ENCODE measurements around the gene CDK2.

The CDK2 gene

GRCh38 chr12:55970775-55971174, 4.1 kb downstream of the CDK2 start:
- H3K4me1 ChIP-seq = peaks cover 29% of the 10 kb centered on the region
- H3K27ac ChIP-seq = no peak overlapping the region
- no peak overlapping the region for H3K9ac ChIP-seq
- H3K4me3 ChIP-seq (ENCODE audit: low read depth, low read length) = no peak overlapping the region
- no peak overlapping the region for H3K4me2 ChIP-seq (ENCODE audit: low read length)
- no peaks in the 10 kb centered on the region for H3K36me3 ChIP-seq (ENCODE audit: control insufficient read depth, insufficient read depth, low read length)
- H3K9me3 ChIP-seq (ENCODE audit: control insufficient read depth, low read length) = no peaks in the 10 kb centered on the region
- H2AFZ ChIP-seq = no peak overlapping the region
- peaks cover 19% of the 10 kb centered on the region for H3K79me2 ChIP-seq
- no peaks in the 10 kb centered on the region for H3K27me3 ChIP-seq (ENCODE audit: control insufficient read depth, insufficient read depth, low read length)
- TF ChIP-seq CTCF (IDR thresholded peaks at IDR 0.05) = no peak

- H3K27me3 ChIP-seq (ENCODE audit: control insufficient read depth, insufficient read depth, low read length) = no peaks in the 10 kb centered on the region
- no peak overlapping the region for H3K9ac ChIP-seq
- H2AFZ ChIP-seq = peak overlapping the region; percentile 26
- no peak for TF ChIP-seq CTCF (IDR thresholded peaks at IDR 0.05)
- no peak overlapping the region for H3K4me3 ChIP-seq (ENCODE audit: low read depth, low read length)
- H3K4me1 ChIP-seq = peaks cover 27% of the 10 kb centered on the region
- peak overlapping the region; percentile 93 for H3K27ac ChIP-seq
- no peaks in the 10 kb centered on the region for H3K36me3 ChIP-seq (ENCODE audit: control insufficient read depth, insufficient read depth, low read length)
- H3K4me2 ChIP-seq (ENCODE audit: low read length) = no peak overlapping the region
- H3K79me2 ChIP-seq = peaks cover 31% of the 10 kb centered on the region
- no peaks in the 10 kb centered on the region for H3K9me3 ChIP-seq (ENCODE audit: control insufficient read depth, low read length)
Measured at GRCh38 chr12:55972042-55972441, 5.4 kb downstream of the CDK2 start.

GRCh38 chr12:55972456-55972855, 5.8 kb downstream of the CDK2 start:
- no peak overlapping the region for H3K9ac ChIP-seq
- H3K9me3 ChIP-seq (ENCODE audit: control insufficient read depth, low read length) = no peaks in the 10 kb centered on the region
- peak overlapping the region; percentile 58 for H3K4me3 ChIP-seq (ENCODE audit: low read depth, low read length)
- H3K36me3 ChIP-seq (ENCODE audit: control insufficient read depth, insufficient read depth, low read length) = no peaks in the 10 kb centered on the region
- no peak for TF ChIP-seq CTCF (IDR thresholded peaks at IDR 0.05)
- H3K4me2 ChIP-seq (ENCODE audit: low read length) = peak overlapping the region; percentile 76
- H3K4me1 ChIP-seq = peaks cover 23% of the 10 kb centered on the region
- H3K79me2 ChIP-seq = peaks cover 36% of the 10 kb centered on the region
- H3K27ac ChIP-seq = peak overlapping the region; percentile 93
- H3K27me3 ChIP-seq (ENCODE audit: control insufficient read depth, insufficient read depth, low read length) = no peaks in the 10 kb centered on the region
- H2AFZ ChIP-seq = peak overlapping the region; percentile 87

- Histone ChIP-seq H3K9me3 (ENCODE audit: control insufficient read depth, low read length) (no peaks in the 10 kb centered on the region), H3K36me3 (ENCODE audit: control insufficient read depth, insufficient read depth, low read length) (no peaks in the 10 kb centered on the region), H3K4me2 (ENCODE audit: low read length) (peak overlapping the region; percentile 76), H3K4me1 (peaks cover 21% of the 10 kb centered on the region), H2AFZ (peak overlapping the region; percentile 87), H3K27ac (peak overlapping the region; percentile 93), H3K79me2 (peaks cover 42% of the 10 kb centered on the region), H3K27me3 (ENCODE audit: control insufficient read depth, insufficient read depth, low read length) (no peaks in the 10 kb centered on the region), H3K9ac (no peak overlapping the region), H3K4me3 (ENCODE audit: low read depth, low read length) (peak overlapping the region; percentile 58)
- no peak for TF ChIP-seq CTCF (IDR thresholded peaks at IDR 0.05)
Measured at GRCh38 chr12:55972911-55973598, 6.4 kb downstream of the CDK2 start.
